HPDE6-E6E7 (cell line): Measurements from ENCODE around the gene DHCR24.
A peak's percentile ranks its signal among the peaks of the same experiment; 100 is the strongest.
"Not testable (repeated sequence)": the region's sequence is repeated elsewhere in the genome, so short reads cannot be mapped to it uniquely, and the experiment has no call there.

ENCODE experiments used
- DNase-seq: peaks from one replicate; pipeline ENCODE4 v3.0.0; 2011; ENCODE audit warnings: missing footprints; ENCODE audit errors: extremely low spot score

DHCR24 gene

DNA sequence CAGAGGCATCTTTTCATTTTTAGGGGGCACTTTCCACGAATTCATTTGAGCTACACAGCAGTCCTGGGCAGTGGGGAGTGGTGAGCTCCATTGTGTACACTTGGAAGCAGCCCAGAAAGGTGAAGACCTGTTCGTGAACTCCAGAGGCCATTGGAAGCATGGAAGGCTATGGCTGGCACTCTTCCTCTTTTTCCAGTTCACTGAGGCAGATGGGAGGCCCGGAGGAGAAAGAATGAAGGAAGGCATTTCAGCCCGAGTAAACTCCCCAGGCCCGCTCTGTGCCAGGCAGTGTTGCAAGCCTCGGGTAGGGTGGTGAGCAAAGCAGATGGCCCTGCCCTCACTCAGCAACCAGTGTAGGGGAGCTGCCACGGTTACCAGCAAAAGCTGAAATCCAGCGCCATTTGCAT lies 673 bp upstream of the DHCR24 start:
- DNase-seq = peak; percentile 43

DNA sequence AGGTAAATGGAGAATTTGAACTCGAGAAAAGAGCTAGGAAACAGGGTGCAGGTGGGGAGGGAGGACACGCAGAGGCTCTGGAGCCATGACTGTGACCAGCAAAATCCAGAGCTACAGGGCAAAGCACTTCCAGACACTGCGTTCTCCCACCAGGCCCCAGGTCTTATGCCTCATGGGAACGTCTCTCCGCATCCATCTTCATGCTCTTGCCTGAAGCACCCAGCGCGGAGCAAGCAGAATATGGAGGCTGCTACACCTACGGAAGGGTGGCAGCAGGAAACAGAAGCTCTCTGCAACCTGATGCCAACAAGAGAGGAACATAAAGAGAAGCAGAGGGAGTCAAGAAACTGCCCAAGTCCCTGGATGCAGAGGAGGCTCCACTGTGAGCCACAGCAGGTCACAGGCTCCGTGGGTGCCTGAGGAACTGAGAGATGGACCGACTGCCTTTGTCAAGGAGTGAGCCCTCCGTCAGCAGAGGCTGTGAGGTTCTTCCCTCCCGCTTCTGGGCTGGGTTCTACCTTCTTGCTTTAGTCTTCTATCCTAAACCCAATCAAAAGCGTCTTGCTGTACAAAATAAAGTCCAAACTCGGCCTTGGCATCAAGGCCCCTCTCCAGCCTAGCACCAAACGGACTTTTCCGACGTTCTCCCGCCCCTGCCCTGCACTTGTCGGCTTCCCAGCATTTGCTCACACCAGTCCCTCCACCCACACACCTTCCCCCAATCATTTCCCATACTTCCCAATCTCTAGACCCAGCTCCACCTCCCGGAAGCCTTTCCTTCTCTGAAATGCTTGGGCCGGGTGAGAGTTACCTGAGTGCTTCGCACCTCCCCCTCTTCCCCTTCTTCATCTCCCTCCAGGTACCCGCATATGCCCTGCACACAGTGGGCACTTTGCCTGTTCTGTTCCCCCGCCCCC lies 930 bp downstream of the DHCR24 start:
- peak; percentile 78 for DNase-seq

DNA sequence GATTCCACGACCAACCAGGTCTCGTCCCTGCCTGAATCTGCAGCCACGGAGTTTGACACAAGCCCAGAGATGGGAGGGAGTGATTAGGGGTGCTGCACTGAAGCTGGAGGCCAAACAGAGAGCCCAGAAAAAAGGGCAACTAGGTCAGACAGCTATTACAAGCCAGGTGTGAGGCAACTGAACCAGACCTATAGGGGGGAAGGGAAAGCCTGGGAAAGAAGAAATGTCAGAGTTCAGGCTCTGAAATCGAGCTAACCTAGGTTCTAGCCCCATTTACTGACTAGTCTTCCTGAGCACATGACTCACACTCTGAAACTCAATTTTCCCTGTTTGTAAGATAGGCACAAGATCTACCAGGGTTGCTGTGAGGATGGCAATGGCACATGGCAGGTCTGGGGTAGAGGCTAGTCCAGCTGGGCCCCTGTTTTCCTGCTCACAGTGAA lies 1.7 kb downstream of the DHCR24 start:
- no peak for DNase-seq

DNA sequence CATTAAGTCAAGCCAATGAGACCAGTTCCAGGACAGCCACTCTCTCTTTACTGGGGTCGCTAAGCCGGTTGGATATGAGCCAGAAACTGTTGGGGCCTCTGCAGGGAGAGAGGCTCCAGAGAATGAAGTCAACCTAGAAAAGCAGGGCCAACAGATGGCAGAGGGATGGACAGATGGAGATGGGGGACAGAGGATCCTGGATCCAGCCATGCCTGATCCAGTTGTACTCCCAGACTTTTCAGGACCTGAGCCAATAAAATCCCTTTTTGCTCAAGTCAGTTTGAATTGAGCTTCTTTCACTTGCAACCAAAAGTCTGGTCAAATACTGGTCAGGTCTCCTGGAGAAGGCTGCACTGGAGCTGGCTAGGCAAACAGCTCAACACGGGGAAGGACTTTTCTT lies 2.2 kb downstream of the DHCR24 start:
- no peak for DNase-seq

DNA sequence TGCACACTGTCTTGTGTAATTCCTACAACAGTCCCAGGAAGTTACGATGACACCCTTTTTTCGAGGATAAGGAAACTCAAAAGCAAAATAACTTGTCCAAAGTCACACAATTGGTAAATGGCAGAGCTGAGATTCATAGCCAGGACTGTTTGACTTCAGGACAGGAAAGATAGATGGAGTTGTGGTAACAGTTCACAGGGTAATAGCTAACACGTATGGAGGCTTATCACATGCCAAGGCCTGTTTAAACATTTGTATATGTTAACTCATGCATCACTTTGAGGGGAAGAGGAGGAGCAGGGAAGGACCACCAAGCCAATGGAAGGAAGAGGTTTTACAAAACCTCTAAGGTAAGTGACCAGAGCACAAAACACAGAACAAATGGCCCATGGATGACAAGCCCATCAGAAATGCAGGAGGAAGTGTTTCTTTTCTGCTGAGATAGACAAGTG lies 2.8 kb downstream of the DHCR24 start:
- no peak for DNase-seq

DNA sequence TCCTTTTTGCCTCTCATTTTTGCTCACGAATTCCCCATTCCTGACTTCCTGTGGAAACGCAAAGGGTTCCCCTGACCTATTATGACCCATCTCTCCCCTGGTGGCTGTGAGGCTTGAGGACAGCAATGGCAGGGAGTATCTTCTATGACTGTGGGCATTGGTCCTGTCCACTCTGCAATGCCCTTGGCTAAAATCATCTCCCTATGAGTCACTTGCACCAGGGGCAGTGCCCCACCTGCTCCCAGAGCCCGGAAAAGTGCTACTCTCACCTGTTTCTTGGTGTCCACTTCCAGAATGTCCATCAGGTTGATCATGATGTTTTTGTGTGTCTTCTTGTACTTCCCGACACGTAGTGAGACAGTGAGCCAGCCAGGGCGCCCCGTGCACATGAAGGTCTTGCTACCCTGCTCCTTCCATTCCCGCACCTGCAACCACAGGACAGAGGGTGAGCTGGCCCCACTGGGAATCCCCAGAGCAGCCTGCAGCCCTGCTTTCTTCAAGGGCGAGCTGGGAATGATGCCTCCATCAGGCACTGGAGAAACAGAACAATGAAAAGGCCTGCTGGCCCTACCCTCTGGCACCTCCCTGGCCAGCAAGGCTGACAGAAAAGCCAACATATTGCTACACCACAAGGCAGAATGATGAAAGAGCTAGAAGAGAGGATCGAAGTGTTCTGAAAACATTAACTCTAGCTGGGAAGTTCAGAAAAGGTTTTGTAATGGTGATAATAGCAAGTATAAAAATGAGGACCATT lies 3.5 kb downstream of the DHCR24 start:
- DNase-seq = no peak

DNA sequence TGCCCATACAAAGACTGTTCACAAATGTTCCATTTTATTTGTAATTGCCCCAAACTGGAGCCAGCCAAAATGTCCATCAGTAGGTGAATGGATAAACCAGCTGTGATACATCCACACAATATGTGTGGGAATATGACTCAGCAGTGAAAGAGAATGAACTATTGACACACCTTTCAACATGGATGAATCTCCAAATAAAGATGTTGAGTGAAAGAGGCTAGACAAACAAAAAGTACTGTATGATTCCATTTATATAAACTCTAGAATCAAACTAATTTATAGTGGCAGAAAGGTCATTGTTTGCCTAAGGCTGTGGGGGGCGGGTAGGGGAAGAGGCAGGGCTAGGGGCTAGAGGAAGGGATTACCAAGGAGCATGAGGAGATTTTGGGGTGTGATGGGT lies 4.5 kb downstream of the DHCR24 start:
- no peak for DNase-seq

DNA sequence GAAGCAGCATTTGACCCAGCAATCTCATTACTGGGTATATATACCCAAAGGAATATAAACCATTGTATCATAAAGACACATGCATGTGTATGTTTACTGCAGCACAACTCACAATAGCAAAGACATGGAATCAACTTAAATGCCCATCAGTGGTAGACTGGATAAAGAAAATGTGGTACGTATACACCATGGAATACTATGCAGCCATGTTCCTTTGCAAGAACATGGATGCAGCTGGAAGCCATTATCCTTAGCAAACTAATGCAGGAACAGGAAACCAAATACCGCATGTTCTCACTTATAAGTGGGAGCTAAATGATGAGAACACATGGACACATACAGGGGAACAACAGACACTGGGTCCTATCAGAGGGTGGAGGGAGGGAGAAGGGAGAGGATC lies 5.4 kb downstream of the DHCR24 start:
- DNase-seq = not testable (repeated sequence)

DNA sequence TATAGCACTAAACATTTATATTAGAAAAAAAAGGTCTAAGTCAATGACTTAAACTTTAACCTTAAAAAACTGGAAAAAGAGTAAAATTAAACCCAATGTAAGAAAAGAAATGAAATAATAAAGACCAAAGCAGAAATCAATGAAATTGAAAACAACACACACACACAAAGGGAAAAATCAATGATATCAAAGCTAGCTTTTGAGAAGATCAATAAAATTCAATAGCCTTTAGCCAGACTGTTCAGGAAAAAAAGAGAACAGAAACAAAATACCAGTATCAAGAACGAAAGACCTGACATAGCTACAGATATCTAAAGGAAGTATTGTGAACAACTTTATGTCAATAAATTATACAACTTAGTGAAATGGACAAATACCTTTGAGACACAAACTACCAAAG lies 7.1 kb downstream of the DHCR24 start:
- no peak for DNase-seq

DNA sequence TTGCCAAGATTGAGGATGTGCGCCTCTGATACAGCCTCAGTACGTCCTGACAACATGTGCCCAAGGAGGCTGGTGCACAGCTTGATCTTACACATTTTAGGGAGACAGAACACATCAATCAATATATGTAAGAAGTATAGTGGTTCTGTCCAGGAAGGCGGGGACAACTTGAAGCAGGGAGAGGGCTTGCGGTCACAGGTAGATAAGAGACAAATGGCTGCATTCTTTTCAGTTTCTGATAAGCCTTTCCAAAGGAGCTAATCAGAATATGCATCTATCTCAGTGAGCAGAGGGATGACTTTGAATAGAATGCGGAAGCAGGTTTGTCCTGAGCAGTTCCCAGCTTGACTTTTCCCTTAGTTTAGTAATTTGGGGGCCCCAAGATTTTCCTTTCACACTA lies 10.2 kb downstream of the DHCR24 start:
- DNase-seq = no peak

DNA sequence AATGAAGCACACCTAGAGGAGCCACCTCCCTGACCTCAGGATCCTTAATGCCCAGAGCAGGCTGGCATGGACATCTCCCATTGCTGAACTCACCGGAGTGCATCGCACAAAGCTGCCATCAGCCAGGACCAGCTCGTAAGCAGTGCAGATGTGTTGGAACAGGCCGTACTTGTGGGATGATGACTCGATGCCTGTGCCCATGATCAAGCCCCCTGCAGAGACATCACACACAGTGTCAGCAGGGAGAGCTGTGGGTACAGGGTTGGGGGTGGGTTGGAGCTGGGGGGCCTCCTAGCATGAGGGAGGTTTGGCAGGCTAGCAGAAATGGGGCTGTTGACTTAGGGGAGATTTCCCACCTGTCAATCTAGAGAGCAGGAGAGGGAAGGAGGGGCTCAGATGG lies 12.0 kb downstream of the DHCR24 start:
- DNase-seq = no peak

DNA sequence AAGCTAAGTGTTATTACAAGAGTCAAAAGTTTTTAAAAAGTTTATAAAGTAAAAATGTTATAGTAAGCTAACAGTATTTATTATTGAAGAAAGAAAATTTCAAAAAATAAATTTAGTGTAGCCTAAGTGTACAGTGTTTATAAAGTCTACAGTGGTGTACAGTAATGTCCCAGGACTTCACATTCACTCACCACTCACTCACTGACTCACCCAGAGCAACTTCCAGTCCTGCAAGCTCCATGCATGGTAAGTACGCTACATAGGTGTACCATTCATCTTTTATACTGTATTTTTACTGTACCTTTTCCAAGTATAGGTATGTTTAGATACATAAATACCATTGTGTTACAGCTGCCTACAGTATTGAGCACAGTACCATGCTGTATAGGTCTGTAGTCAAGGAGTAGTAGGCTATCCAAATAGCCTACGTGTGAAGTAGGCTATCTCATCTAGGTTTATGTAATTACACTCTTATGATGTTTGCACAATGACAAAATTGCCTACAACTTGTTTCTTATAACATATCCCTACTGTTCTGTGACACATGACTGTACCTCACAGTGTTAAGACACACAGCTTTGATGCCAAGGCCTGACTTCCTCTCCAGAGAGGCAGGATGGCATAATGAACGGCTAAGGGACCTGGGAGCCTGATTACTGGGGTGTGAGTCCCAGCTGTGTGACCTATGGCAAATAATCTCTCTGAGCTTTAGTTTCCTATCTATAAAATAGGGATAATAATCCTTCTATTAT lies 12.7 kb downstream of the DHCR24 start:
- no peak for DNase-seq

DNA sequence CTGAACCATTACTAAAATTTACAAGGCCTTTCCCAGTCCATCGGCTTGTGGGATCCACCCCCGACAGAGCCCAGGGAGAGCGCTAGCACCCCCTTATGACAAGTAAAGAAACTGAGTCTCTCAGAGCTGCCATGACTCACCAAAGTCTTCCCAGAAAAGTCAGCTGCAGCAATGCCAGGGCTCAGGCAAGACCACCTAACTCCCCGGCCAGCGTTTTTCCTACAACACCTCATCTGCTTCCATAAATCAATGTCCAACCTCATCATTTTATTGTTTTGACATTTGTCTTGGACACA lies 15.0 kb downstream of the DHCR24 start:
- no peak for DNase-seq

DNA sequence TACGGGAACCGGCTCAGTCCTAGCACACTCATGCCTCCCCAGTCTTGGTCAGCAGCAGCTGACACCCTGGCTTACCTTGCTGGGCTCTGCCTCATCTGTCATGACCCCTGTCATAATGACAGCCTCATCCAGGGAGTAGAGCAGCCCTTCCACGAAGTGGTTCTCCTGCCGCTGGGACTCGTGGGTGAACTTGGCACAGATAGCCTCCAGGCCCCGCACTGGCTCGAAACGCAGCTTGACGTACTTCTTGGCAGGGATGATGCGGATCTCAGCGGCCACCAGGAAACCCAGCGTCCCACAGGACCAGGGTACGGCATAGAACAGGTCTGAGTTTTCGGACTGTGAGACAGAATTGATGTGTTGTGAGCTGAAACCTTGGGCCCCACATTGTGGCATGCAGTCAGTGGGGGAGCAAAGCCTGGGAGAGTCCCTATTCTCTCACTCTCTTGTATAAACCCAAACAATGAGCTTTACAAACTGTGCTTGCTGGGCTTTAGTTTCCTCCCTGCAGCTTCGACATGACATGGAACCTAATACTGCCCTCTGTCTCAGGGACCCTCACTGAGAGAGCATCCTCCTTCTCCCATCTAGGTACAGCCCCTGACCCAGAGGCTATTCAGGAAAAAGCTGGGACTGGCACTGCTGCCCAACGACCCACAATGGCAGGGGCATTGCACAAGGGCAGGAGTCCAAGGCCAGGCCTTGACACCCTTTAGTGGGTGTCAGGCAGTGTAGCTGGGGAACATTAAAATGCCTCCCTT lies 15.5 kb downstream of the DHCR24 start:
- DNase-seq = no peak

DNA sequence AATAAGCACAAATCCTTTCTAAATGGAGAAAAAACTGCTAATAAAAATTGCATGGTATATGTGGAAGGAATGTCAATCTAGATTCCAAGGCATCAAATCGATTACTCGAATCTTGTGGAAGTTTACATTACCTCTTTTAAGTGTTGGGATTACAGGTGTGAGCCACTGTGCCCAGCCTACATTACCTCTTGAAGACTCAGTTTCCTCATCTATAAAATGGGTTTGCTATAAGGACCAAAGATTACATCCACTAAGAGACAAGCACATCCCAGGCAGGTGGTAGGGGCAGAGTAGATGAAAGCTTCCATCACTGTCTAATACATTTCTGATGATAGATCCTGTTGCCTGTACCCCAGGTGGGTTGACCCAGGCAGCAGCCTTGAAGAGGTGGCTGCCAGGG lies 16.1 kb downstream of the DHCR24 start:
- no peak for DNase-seq

DNA sequence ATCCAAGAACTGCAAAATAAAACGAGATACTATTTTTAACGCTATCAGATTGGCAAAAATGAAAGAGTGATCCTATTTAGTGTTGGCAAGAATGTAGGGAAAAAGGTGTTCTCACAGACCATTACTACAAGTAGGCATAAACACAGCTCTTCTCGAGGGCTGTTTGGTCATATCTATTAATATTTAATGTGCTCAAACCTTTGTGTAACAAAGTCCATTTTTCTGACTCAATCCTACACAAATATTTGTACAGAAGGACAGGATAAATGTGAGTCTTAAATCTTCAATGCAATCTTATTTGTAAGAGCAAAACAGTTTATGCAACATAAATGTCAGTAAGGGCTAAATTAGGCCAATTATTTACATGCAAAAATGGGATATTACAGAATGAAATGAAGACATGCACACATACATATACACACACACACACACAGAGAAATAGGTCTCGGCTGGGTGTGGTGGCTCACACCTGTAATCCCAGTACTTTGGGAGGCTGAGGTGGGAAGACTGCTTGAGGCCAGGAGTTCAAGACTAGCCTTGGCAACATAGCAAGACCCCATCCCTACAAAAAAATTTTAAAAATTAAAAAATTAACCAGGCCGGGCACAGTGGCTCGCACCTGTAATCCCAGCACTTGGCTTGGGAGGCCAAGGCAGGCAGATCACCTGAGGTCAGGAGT lies 17.7 kb downstream of the DHCR24 start:
- DNase-seq = no peak

DNA sequence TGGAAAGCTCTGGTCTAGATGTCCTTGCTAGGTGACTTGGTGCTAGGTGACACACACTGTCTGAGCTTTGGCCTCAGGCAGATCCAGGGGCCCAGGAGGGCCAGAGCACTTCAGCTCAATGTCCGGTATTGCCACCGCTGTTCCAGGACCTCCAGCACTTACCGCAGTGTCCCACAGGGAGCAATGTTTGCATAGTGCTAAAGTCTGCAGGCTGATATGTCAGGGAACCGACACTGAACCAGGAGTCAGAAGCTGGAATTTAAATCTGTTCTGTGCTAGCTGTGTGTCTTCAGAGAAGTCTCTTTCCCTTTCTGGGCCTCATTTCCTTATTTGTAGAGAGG lies 19.3 kb downstream of the DHCR24 start:
- no peak for DNase-seq

DNA sequence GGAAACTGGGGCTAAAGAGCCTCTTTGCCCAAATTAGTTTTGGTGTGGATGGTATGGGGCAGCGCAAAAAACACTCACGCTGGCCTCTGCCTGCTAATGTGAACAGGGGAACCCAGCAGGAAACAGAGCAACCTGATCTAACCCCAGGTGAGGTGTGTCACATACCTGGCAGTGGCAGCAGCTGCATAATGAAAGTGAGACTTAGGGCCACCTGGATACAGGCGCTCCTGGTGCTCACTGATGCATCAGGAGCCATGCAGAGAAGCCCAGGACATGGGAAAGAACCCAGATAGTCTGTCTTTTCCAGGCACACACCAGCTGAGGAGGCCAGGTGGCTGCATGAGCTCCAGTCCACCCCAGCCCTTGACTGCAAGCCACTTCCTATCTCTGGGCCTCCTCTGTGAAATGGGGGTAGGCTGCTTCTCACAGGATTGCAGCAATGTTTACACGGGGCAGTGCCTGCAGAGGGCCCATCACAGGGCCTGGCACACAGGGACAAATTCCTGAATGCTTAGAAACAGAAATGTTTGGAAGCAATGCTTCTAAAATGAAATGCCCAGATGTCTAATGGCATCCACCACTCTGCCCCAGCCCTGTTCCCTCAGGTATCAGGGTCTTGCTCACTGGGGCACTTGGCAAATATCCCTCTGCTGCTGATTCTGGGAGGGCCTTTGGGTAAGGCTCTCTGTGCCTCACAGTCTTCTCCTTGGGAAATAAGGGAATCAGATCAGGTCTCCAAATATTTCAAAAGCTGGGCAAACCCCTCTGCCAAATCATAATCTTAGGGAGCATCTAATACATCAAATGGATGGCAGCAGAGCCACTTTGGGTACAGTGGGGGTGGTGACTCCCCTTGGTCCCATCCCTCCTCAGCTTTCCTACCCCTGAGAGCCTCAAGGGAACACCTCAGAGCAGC lies 19.9 kb downstream of the DHCR24 start:
- no peak for DNase-seq

DNA sequence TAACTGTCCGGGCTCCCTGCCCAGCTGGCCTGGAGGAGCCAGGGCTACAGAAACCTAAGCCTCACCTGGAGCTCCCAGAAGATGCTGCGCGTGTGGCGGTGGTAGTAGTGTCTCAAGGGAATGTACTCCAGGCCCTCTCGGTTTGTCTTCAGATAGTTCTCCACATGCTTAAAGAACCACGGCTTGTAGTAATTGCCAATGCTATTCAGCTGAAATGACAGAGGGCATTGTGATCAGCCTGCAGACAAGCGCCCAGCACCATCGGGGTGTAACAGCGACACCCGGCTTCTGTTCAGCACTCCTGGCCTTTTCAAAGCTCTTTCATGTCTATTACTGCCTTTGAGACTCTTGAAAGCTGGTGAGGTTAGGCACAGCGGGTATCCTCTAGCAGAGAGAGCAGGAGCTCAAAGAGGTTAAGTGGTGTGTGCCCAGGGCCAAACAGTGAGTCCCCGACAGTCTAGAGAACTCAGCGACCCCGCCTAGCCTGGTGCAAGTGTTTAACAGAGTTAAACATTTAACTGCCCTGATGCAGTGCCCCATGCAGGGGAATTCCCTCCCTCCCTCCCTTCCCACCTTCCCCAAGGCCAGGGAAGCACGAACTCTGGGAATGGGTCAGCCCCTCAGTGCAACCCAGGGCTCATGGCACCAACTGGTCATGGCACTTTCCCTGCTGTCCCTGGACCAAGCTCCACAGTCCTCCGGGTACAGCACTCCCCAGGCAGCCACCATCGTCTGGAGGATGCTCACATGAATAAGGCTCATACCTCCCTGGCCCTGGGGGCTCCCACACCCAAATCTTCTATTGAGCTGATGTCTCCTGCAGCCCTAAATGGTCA lies 21.5 kb downstream of the DHCR24 start:
- no peak for DNase-seq
